Measurements from ENCODE around the gene CACNA1S.

Gene CACNA1S

DNA sequence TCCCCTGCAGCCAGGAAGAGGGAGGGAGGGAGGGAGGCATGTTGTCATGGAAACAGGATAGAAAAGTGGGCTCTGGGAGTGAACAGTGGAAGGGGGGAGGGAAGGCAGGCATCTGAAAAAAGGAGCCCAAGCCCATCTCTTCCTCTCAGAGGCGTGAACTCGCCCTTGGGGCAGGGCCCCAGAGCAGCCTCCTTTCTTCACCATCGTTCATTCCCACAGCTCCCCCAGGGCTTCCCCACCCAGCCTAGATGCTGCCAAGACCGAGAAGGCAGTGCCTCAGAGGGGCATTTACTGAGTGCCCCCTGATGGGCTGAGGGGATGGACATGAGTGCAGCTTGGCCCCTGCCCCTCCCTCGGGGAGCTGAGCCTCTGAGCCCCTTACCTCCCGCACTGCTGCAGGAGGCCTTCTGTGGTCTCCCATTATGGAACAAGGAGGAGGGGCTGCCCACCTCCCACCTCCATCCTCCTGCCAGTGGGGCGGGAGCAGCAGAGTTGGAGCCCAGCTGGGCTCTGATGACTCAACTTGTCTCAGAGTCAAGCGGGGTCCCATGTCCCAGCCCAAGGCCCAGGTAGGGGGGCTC is 49.6 kb downstream of the CACNA1S start:
- no peak for DNase-seq (ENCODE audit: low read depth)

DNA sequence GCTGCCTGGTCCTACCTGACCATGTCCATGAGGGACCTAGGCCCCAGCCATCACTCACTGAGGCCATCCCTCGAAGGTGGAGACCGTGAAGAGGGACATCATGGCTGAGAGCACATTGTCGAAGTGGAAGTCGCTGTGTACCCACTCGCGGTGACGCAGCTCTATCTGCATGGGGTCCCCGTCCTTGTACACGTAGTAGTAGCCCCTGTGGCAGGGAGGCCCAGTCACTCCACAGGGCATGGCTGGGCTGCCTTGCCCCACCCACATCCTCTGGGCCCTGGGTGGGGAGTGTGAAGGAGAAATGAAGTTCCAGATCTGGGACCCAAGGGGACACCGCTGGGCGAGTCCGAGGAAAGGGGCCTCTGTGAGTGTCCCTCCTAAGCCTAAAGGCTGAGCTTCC is 50.3 kb downstream of the CACNA1S start:
- DNase-seq (ENCODE audit: low read depth) = no peak

GRCh38 chr1:201061049-201061448 is 51.2 kb downstream of the CACNA1S start:
- no peak for DNase-seq (ENCODE audit: low read depth)

- DNase-seq (ENCODE audit: low read depth) = no peak
Measured at GRCh38 chr1:201060586-201060985, 51.6 kb downstream of the CACNA1S start.

- peak; percentile 7 for DNase-seq (ENCODE audit: low read depth)
Measured at GRCh38 chr1:201059871-201060555, 52.2 kb downstream of the CACNA1S start.

DNA sequence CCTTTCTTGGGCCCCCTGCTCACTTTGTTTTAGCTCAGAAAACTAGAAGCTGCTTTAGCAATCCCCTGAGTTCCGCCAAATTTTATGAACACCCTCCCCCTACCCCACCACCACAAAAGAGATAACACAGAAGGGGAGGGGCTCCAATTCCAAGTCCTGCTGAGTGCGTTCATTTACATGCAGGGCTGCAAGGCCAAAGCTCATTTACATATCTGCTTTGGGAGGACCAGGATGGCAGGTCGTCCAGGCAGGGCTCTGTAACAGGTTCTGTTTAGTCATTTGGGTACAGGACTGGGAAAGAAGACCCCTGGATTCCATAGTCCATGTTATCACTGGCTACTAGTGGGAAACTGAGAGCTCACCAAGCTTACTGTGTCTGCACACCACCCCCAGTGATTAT is 52.8 kb downstream of the CACNA1S start:
- DNase-seq (ENCODE audit: low read depth) = no peak

DNA sequence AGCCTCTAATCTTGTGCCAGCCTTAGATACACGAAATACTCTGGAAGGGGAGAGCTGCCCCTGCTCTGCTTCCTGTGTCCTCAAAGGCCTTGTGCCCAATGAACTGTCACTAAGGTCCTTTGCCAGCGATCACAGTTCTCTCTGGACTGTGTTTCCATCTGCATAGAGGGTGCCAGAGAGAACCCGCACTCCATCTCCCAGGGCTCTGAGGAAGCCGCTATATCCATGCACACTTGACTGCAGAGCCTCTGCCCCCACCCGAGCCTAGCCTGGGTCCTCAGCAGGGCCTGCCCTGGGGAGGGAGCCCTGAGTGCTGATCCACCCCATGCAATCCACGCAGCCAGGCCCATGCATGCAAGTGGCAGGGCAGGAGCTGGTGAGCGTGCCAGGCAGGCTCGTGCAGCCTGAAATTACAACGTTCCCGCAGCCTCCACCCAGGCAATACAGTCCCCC is 58.1 kb downstream of the CACNA1S start:
- no peak for DNase-seq (ENCODE audit: low read depth)

- no peak for DNase-seq (ENCODE audit: low read depth)
Measured at GRCh38 chr1:201053155-201053860, 58.9 kb downstream of the CACNA1S start.

DNA sequence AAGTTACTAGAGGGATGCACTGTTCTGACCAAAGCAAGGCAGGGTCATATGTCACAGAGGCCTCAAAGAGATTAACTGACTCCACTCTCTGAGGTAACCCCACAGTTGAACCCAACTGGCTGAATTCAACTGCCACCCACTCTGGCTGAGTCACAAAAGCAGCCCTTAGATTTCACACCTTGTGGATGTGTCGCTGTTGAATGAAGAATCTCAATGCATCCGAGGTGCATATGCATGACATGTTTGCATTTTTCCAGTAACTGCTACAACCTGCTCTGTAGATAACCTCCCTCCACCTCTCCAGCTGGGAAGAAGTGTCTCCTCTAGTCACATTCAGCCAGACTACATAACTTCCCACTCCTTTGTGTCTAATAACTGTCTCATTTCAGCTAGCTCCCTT is 60.8 kb downstream of the CACNA1S start:
- DNase-seq (ENCODE audit: low read depth) = no peak

DNA sequence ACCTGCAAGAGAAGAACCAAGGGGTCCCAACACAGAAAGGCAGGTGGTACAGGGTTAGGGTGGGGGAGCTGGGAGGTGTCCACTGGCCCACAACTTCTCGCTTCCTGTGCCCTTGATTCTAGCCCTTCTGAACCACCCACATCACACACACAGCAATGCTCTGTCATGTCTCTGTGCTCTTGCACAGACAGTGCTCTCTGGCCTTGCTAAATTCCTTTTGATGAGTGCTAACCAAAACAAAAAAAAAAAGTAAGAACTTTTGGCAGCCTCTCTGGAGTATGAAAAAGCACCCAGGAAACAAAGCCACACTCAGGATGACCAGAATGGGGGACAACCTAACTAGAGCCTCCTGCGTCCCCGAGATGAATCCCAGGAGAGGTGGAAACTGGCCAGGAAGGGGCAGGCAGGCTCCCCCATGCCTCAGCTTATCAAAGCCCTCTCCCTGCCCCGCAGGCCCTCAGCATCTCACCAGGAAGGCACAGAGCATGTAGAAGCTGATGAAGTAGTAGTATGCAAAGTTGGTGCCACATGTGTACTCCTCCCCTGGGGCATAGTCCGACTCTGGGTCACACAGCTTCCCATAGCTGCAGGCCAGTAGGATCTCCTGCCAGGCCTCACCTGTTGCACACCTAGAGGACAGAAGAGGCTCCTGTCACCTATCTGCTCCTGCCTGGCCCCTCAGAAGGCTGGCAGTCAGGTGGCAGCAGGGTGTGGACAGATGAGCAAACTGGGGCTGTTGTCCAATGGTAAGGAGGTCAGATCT is 61.5 kb downstream of the CACNA1S start:
- no peak for DNase-seq (ENCODE audit: low read depth)

GRCh38 chr1:201049248-201049831 is 62.9 kb downstream of the CACNA1S start:
- DNase-seq (ENCODE audit: low read depth) = no peak

DNA sequence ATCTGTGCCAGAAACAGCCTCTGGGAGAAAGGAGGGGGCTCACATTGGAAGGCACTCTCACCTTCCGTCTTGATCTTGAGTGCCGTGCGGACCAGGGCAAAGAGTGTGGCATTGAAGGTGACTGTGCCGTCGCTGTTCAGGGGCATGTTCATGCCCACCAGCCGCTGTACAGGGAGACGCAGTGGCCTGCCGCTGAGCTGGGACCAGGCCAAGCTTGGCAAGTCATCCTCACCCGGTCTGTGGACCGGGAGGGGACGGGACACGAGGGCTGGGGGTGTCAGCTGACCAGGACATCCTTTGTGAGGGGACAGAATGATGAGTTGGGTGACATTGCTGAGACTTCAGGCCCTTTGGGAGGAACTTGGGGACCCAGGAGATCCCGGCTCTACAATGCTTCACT is 63.7 kb downstream of the CACNA1S start:
- DNase-seq (ENCODE audit: low read depth) = no peak

DNA sequence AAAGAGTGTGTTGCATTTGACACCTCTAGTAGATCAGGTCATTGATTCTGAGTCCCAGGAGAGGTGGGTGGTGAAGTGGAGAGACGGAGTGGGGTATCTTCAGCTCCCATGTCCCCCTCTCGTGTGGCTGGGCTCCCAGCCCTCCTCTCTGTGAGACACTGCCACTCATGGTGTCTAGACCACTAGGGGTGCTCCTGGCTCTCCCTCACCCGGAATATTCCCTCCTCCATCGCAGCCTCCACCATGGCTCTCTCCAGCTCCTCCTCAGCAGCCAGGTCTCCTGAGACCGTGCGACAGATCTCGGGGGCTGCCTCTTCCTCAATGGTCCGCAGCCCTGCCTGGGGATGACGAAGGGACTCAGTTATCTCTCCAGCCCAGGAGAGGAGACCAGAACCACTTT is 68.1 kb downstream of the CACNA1S start:
- DNase-seq (ENCODE audit: low read depth) = no peak

- peak; percentile 67 for DNase-seq (ENCODE audit: low read depth)
Measured at GRCh38 chr1:201042779-201043461, 69.3 kb downstream of the CACNA1S start.

DNA sequence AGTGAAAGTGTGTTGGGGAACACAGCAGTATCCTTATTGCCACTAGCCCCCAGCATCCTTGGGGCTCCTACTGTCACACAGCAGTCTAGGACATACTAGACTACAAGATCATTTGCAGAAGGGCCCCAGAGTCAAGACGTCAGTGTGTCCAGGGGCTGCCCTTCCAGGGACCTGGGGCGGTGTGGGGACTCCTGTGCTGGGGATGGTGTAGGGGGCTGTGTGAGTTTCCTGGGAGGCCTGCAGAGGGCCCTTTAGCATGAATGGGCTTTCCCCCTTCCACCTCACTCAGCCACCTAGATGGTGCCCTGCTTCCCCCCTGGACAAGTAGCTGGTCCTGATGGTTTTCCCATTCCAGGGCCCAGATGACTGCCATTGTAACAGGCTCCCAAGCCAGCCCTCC is 71.2 kb downstream of the CACNA1S start:
- no peak for DNase-seq (ENCODE audit: low read depth)

DNA sequence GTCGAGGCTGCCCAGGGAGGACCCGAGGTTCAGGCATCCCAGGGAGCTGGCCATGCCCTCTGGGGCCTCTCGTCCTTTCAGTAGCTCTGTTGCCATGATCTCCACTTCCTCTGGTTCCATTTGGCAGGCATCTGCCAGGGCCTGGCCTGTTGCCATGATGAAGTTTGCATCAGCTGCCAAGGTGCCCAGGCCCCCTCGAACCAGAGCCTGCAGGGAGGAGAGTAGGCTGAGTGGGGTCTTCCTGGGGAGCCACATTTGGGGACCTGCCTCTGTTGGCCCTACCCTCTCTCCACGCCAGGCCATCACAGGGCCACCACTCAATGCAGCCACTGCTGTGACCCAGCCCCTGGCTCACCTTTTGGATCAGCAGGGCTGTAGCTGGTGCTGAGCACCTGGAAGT is 72.3 kb downstream of the CACNA1S start:
- DNase-seq (ENCODE audit: low read depth) = no peak

- DNase-seq (ENCODE audit: low read depth) = no peak
Measured at GRCh38 chr1:201039418-201039817, 72.8 kb downstream of the CACNA1S start.

DNA sequence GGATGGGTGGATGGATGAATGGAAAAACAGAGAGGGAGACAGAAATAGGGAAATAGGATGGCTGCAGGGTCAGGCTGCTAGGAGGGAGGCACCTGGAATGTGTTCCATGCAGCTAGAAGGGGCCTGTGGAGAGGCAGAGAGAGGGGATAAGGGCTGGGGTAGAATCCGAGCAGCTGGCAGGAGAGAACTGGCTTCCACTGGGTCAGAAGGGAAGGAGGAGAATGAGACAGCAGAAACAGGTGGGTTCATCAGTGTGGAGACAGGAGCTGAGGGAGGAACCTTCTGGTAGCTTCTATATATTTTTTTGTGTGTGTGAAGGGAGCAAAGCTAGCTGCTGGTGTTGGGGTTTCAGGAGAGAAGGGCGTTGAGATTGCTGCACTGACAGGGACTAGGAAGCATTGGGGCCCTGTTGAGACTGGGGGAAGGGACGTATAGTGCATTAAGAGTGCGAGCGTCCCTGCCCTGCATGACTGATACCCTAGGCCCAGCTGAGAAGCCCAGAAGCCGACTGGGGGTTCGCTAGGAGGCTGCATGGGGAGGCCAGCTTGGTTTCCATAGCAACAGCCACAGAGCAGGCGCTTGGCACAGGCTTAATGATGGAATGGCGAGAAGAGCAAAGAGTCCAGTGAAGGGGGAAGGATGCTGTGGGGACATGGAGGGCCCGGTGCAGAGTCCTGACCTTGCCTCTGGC is 73.9 kb downstream of the CACNA1S start:
- DNase-seq (ENCODE audit: low read depth) = no peak

DNA sequence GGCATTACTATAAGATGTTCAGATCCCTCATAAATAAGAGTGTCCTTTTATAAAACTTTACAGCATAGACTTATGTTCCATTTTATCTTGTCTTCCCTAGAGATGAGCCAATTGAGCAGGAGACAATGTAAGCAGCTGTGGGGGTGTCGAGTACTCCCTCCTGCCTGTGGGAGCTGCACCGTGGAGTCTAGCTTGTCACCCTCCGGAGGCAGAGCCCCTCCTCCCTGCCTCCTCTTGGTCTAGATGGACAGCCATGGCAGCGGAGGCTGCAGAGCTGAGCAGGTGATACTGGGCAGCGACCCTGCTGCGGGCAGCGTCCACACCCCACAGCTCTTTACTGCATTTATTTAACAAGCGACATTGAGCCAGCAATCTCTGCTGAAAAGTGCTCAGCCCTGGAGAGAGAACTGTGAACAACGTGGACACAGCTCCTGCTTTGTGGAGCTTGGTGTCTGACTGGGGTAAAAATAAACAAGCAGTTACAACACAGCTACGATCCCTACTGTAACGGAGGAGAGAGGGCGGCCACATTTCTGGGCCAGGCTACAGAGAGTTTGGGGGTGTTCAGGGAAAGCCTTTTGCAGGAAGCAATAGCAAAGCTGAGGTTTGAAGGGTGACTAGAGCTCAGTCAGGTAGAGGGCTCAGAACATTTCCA is 75.9 kb downstream of the CACNA1S start:
- DNase-seq (ENCODE audit: low read depth) = no peak

GRCh38 chr1:201034671-201035070 is 77.6 kb downstream of the CACNA1S start:
- DNase-seq (ENCODE audit: low read depth) = no peak

DNA sequence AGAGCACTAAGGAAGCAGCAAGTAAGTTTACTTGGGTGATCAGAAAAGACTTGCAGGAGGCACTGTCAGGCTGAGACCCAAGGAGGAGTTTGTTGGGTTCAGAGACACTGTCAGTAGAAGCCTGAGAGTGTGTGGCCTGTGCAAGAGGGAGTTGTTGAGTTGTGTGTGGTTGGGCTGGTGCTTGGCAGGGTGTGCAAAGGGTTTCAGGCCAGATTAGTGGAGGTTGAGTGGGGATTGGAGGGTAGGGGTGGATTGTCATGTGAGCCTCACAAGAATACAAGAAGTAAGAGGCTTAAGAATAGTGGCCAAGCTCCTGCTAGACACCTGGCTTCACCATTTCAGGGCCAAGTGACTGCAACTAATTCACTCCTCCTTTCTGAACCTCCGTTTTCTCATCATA is 79.8 kb downstream of the CACNA1S start:
- no peak for DNase-seq (ENCODE audit: low read depth)
